ENCODE measurements around the gene TMPO. TPM values are rescaled to one million over a fixed set of nuclear protein-coding genes. Genes with fewer than 3 reads are reported as not detected.

Gene TMPO, protein sequence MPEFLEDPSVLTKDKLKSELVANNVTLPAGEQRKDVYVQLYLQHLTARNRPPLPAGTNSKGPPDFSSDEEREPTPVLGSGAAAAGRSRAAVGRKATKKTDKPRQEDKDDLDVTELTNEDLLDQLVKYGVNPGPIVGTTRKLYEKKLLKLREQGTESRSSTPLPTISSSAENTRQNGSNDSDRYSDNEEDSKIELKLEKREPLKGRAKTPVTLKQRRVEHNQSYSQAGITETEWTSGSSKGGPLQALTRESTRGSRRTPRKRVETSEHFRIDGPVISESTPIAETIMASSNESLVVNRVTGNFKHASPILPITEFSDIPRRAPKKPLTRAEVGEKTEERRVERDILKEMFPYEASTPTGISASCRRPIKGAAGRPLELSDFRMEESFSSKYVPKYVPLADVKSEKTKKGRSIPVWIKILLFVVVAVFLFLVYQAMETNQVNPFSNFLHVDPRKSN
- total RNA-seq: 16.9 TPM
- long read RNA-seq, transcript TMPO-202 (4 exons, 3,615 nt): major isoform, 11 of 12 reads
- long read RNA-seq, partial matches to known transcripts: 0 of 12 reads
- long read RNA-seq, other reads (novel, unspliced or antisense): 1 of 12 reads

DNA sequence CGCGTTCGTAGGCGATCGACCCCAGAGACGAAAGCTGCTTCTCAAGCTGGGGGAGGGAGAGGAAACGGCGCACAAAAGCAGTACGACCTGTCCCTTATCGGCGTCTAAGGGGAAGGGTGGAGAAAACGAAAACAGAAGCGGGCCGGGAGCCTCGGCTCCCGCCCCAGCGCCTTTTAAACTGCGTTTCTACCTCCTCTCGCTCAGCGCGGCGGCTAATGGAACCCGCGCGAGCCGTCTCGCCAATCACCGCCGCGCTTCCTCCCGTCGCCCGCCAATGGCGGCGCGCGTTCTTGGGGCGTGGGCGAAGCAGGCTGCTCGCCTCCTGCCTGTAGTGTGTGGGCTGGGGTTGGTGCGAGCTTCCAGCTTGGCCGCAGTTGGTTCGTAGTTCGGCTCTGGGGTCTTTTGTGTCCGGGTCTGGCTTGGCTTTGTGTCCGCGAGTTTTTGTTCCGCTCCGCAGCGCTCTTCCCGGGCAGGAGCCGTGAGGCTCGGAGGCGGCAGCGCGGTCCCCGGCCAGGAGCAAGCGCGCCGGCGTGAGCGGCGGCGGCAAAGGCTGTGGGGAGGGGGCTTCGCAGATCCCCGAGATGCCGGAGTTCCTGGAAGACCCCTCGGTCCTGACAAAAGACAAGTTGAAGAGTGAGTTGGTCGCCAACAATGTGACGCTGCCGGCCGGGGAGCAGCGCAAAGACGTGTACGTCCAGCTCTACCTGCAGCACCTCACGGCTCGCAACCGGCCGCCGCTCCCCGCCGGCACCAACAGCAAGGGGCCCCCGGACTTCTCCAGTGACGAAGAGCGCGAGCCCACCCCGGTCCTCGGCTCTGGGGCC lies at the start of gene TMPO:
Gene TMPO (plus strand): TSS at position 304 of the 824 bp plus-strand sequence. CDS start 278 bp downstream, at position 582.
- Histone ChIP-seq H3K4me1 (peaks cover 45% of the 10 kb centered on the region), H3K27me3 (ENCODE audit: low read depth) (no peaks in the 10 kb centered on the region), H3K27ac (replicated peaks) (peak within 1 kb of the TSS; percentile 96), H3K9me3 (replicated peaks) (no peaks in the 10 kb centered on the region), H3K36me3 (no peaks in the 10 kb centered on the region), H3K4me3 (peak within 1 kb of the TSS; percentile 98)
- peak; percentile 90 for DNase-seq
- intact Hi-C loops (cut with micrococcal nuclease): loop anchor here (10.0 kb wide), 1 partner anchor 91 kb away; no protein-coding TSS in a partner anchor
- TF ChIP-seq, protein P1, sequence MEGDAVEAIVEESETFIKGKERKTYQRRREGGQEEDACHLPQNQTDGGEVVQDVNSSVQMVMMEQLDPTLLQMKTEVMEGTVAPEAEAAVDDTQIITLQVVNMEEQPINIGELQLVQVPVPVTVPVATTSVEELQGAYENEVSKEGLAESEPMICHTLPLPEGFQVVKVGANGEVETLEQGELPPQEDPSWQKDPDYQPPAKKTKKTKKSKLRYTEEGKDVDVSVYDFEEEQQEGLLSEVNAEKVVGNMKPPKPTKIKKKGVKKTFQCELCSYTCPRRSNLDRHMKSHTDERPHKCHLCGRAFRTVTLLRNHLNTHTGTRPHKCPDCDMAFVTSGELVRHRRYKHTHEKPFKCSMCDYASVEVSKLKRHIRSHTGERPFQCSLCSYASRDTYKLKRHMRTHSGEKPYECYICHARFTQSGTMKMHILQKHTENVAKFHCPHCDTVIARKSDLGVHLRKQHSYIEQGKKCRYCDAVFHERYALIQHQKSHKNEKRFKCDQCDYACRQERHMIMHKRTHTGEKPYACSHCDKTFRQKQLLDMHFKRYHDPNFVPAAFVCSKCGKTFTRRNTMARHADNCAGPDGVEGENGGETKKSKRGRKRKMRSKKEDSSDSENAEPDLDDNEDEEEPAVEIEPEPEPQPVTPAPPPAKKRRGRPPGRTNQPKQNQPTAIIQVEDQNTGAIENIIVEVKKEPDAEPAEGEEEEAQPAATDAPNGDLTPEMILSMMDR (IDR thresholded peaks at IDR 0.05; ENCODE audit: borderline replicate concordance): no peak

DNA sequence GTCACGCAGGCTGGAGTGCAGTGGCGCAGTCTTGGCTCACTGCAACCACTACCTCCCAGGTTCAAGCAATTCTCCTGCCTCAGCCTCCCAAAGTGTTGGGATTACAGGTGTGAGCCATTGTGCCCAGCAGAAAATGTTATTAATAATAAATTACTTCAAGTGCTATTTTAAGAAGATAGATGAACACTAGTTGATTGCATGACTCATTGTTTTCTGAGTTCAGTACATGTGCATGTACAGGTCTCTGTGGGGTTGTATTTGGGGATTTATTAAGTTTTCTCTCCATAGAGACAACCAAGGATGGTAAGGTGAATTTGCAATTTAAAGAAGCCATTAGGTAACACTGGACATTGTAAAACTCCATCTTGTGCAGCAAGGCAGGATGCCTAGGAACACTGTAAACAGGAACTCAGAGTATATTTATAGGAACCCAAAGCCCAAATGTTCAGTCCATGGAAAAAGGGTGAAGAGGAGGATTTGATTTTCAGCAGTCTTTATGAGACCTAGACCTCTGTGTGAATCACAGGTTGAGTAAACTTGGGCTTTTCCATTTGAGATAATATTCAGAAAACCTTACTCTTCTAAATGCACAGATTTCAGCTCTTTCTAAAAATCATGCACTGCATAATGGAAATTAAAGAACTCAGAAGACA lies 49.3 kb upstream of the TMPO start:
- no peak for DNase-seq
- no peak overlapping the region for H3K27ac ChIP-seq (replicated peaks)
- H3K4me3 ChIP-seq: no peak overlapping the region
- H3K36me3 ChIP-seq: no peaks in the 10 kb centered on the region
- intact Hi-C loops (cut with micrococcal nuclease): no loop called here
- H3K4me1 ChIP-seq: peaks cover 8% of the 10 kb centered on the region
- no peaks in the 10 kb centered on the region for H3K27me3 ChIP-seq (ENCODE audit: low read depth)
- TF ChIP-seq, protein P1 (IDR thresholded peaks at IDR 0.05; ENCODE audit: borderline replicate concordance): no peak
- no peaks in the 10 kb centered on the region for H3K9me3 ChIP-seq (replicated peaks)

DNA sequence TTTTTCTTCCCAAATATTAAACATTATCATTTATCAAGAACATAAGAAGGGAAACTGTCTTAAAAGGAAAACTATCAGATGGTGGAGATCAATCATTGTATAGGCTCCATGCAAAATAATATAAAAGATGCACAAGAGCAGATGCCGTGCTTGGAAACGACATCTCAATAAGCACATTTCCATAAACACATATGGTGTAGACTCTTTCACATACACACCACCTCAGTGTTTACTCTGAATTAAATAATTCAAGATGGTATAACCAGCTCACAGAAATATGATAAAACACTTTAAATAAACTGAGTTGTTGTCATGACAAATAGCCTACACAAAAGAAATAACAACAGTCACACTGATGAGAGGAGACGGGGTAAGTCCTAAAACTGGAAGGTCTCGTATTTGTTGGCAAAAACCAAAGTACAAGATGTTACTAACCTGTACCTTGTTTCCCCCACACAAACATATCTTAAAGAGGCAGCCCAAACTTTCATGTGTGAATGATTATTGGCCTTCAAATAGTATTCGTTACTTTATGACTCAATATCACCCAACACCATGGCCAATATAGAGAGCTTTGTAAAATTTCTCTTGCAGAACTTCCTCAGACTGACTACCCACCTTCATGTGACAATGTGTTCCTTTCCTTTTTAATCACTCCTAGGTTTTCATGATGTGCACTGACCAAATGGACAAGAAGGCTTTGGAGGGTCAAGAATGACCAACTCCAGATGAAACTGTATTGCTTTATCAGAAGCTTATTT lies 48.6 kb upstream of the TMPO start:
- H3K9me3 ChIP-seq (replicated peaks): no peaks in the 10 kb centered on the region
- H3K4me1 ChIP-seq: peaks cover 8% of the 10 kb centered on the region
- TF ChIP-seq, protein P1 (IDR thresholded peaks at IDR 0.05; ENCODE audit: borderline replicate concordance): no peak
- H3K27me3 ChIP-seq (ENCODE audit: low read depth): no peaks in the 10 kb centered on the region
- H3K27ac ChIP-seq (replicated peaks): no peak overlapping the region
- no peak for DNase-seq
- intact Hi-C loops (cut with micrococcal nuclease): no loop called here
- H3K4me3 ChIP-seq: no peak overlapping the region
- no peaks in the 10 kb centered on the region for H3K36me3 ChIP-seq

DNA sequence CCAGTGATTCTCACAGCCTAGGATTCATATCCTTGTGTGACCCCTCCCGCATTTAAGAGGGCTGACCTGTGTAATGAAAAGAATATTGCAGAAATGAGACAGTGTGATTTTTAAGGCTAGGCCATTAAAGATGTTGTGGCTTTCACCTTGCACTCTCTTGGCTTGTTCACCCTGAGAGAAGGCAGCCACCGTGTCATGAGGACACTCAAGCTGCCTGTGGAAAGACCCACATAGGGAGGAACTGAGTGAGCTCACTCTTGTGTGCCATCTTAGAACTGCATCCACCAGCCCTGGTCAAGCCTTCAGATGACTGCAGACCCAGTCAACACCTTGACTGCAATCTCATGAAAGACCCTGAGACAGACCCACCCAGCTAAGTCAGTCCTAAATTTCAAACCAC lies 46.3 kb upstream of the TMPO start:
- Histone ChIP-seq H3K9me3 (replicated peaks) (no peaks in the 10 kb centered on the region), H3K36me3 (no peaks in the 10 kb centered on the region), H3K4me1 (peaks cover 8% of the 10 kb centered on the region), H3K27ac (replicated peaks) (no peak overlapping the region), H3K4me3 (no peak overlapping the region), H3K27me3 (ENCODE audit: low read depth) (no peaks in the 10 kb centered on the region)
- TF ChIP-seq, protein P1 (IDR thresholded peaks at IDR 0.05; ENCODE audit: borderline replicate concordance): no peak
- intact Hi-C loops (cut with micrococcal nuclease): no loop called here
- DNase-seq: no peak
